Measurements from ENCODE around the gene HSPA12B. TPM values are rescaled to one million over a fixed set of nuclear protein-coding genes. Genes with fewer than 3 reads are reported as not detected.
A peak's percentile ranks its signal among the peaks of the same experiment; 100 is the strongest.

Gene HSPA12B
- total RNA-seq, 2 donors from 2014 or later: 11.2 to 13.4 TPM

- Histone ChIP-seq H3K36me3 (no peaks in the 10 kb centered on the region), H3K4me3 (no peak overlapping the region), H3K4me1 (peaks cover 0 to 29% of the 10 kb centered on the region in 2 donors), H3K9me3 (no peaks in the 10 kb centered on the region), H3K27me3 (no peaks in the 10 kb centered on the region), H3K27ac (no peak overlapping the region)
- no peak for TF ChIP-seq CTCF (IDR thresholded peaks at IDR 0.05)
- DNase-seq (ENCODE audit: low spot score): no peak
Measured at GRCh38 chr20:3744037-3744436, 11.6 kb downstream of the HSPA12B start.

DNA sequence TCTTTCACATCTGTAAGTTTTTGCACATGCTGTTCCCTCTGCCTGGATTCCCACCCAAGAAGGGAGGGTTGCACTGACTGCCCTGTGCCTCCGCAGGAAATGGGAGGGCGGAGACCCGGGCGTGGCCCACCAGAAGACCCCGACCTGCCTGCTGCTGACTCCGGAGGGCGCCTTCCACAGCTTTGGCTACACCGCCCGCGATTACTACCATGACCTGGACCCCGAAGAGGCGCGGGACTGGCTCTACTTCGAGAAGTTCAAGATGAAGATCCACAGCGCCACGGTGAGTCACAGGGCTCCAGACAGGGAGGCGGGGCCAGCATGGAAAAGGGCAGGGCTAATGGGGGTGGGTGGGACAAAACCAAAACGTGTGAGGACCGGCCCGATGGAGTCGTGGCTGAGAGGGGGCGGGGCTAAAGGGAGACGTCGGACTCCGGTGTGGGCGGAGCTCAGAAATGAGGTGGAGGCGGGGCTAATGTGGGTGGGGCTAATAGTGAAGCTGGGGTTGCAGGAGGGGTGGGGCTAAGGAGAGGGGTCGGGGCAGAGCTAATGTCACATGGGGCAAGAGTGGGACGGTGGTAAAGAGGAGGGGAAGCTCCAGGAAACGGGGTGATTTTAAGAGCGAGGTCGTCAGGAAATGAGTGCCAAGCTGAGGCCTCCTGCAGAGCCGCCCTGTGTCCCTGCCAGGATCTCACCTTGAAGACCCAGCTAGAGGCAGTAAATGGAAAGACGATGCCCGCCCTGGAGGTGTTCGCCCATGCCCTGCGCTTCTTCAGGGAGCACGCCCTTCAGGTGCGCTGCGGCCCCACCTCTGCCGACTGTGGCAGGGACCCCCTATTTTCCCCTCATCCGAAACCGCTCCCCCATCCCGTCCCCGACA, 12.6 kb downstream of the HSPA12B start:
- H3K4me3 ChIP-seq: peak overlapping the region in 1 of 2 donors; percentile 2
- no peaks in the 10 kb centered on the region for H3K36me3 ChIP-seq

DNA sequence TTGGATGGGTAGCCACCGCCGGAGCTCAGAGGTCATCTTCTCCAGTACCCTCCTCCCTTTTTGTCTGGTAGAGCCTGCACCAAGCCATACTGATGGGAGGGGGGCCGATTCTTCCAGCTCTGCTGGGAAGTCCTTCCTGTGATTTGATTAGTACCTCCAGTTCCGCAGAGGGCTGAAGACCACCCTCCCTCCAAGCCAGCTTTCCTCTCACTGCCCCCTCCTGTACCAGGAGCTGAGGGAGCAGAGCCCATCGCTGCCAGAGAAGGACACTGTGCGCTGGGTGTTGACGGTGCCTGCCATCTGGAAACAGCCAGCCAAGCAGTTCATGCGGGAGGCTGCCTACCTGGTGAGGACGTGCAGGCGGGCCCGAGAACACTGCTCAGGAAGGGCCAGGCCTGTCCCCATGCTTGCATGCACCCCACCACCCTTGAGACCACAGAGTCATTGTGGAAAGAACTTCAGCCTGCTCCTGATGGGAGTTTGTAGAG, 13.2 kb downstream of the HSPA12B start:
- TF ChIP-seq CTCF (IDR thresholded peaks at IDR 0.05): no peak
- Histone ChIP-seq H3K27ac (no peak overlapping the region), H3K36me3 (no peaks in the 10 kb centered on the region), H3K9me3 (no peaks in the 10 kb centered on the region), H3K4me1 (peaks cover 0 to 27% of the 10 kb centered on the region in 2 donors), H3K27me3 (no peaks in the 10 kb centered on the region), H3K4me3 (peak overlapping the region in 1 of 2 donors; percentile 2)
- no peak for DNase-seq (ENCODE audit: low spot score)

More for the DNA sequence above, 12.6 kb downstream of the HSPA12B start:
- Histone ChIP-seq H3K27me3 (no peaks in the 10 kb centered on the region), H3K9me3 (no peaks in the 10 kb centered on the region), H3K4me1 (peaks cover 0 to 31% of the 10 kb centered on the region in 2 donors), H3K27ac (no peak overlapping the region)
- no peak for TF ChIP-seq CTCF (IDR thresholded peaks at IDR 0.05)
- DNase-seq (ENCODE audit: low spot score): peak; percentile 70

DNA sequence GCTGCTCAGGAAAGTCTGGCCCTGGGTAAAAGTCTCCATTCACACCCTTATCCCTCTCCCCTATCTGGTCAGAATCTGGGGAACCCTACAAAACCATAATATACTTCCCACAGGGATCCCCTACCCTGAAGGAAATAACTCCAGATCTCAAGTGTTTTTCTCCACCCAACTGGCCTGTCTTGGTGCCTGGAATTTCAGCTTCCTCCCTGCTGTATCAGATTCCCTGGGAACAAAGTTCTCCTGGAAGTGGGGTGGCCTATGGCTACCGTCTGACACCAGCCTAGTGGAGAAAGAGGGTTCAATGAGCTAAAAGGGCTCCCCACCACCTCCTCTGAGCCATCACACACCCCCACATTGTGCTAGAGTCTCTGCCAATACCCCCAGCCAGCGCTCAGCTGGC, 15.0 kb downstream of the HSPA12B start:
- no peaks in the 10 kb centered on the region for H3K9me3 ChIP-seq
- no peak overlapping the region for H3K4me3 ChIP-seq
- no peaks in the 10 kb centered on the region for H3K36me3 ChIP-seq
- peaks cover 0 to 36% of the 10 kb centered on the region in 2 donors for H3K4me1 ChIP-seq
- no peak for TF ChIP-seq CTCF (IDR thresholded peaks at IDR 0.05)
- H3K27me3 ChIP-seq: no peaks in the 10 kb centered on the region
- no peak for DNase-seq (ENCODE audit: low spot score)
- no peak overlapping the region for H3K27ac ChIP-seq

- Histone ChIP-seq H3K27me3 (no peaks in the 10 kb centered on the region), H3K9me3 (no peaks in the 10 kb centered on the region), H3K4me1 (peaks cover 0 to 41% of the 10 kb centered on the region in 2 donors), H3K27ac (no peak overlapping the region), H3K4me3 (no peak overlapping the region), H3K36me3 (no peaks in the 10 kb centered on the region)
- DNase-seq (ENCODE audit: low spot score): no peak
- TF ChIP-seq CTCF (IDR thresholded peaks at IDR 0.05): no peak
Measured at GRCh38 chr20:3748073-3748472, 15.6 kb downstream of the HSPA12B start.
